Neural crest cell (in vitro differentiated cells): Measurements from ENCODE around the gene TLX2. TPM values are rescaled to one million over a fixed set of nuclear protein-coding genes. Genes with fewer than 3 reads are reported as not detected.

Experiments used
- DNase-seq: peaks from one replicate; pipeline ENCODE4 v3.0.0; 2021; ENCODE audit warnings: low read depth, mixed read lengths, low spot score
- H3K27ac Mint-ChIP-seq: one replicate; pipeline ENCODE4 v1.8.0; 2021; ENCODE audit warnings: mild to moderate bottlenecking, mixed read lengths; ENCODE audit not compliant: unreplicated experiment
- H3K27me3 Mint-ChIP-seq: 2 replicates; pipeline ENCODE4 v1.8.0; 2021; ENCODE audit warnings: low read depth, mild to moderate bottlenecking, mixed read lengths
- H3K36me3 Mint-ChIP-seq: 2 replicates; pipeline ENCODE4 v1.8.0; 2021; ENCODE audit warnings: low read depth, mild to moderate bottlenecking, mixed read lengths
- H3K4me1 Mint-ChIP-seq: 2 replicates; pipeline ENCODE4 v1.8.0; 2021; ENCODE audit warnings: mixed read lengths
- H3K4me3 Mint-ChIP-seq: one replicate; pipeline ENCODE4 v1.8.0; 2021; ENCODE audit warnings: mild to moderate bottlenecking, mixed read lengths
- H3K9me3 Mint-ChIP-seq: 2 replicates; pipeline ENCODE4 v1.8.0; 2021; ENCODE audit warnings: mixed read lengths
- total RNA-seq: library from RNA; stranded (reverse); gene quantifications from 2 replicates; pipeline ENCODE4 v1.2.1, GENCODE V29; 2021
- TF ChIP-seq, protein P1 (sequence below): fragments of 200-600 bp; sonication (generic); conservative IDR thresholded peaks from 2 replicates; pipeline ENCODE4 v1.5.0; 2021; ENCODE audit warnings: antibody characterized with exemption, mild to moderate bottlenecking

The TLX2 gene
- total RNA-seq, 1 donor from 2014 or later = not detected

DNA sequence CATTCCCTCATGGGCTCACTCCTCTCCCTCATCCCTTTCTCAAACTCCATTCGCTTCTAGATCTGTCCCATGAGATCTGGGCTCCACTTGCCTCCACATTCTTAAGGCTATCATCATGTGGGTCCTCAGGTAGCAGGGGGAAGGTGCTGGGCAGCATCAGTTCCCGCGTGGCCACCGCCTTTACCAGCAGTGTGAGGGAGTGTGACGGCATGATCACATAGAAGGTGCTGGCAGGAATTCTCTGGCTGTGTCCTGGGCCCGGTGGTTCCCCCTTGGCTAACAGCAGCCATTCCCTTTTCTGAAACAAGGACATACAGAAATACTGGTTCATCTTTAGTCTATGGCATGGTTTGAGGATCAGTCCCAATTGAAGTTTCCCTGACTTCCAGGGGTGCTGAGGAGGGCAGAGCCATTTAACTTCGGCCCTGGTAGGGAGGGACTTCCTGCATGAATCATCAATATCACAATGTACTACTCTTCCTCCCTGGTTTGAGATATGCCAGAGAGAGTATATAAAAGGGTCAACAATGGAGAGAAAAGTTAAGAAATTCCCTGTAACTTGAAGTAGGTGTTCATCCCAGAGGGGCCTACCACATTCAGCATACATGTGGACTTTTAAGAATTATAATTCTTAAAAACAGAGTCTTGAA lies 48.0 kb downstream of the TLX2 start:
- Mint-ChIP-seq H3K9me3 (no peaks in the 10 kb centered on the region), H3K27me3 (peaks cover 51% of the 10 kb centered on the region), H3K4me1 (no peaks in the 10 kb centered on the region), H3K27ac (no peak overlapping the region), H3K4me3 (no peak overlapping the region), H3K36me3 (no peaks in the 10 kb centered on the region)
- TF ChIP-seq, protein P1, sequence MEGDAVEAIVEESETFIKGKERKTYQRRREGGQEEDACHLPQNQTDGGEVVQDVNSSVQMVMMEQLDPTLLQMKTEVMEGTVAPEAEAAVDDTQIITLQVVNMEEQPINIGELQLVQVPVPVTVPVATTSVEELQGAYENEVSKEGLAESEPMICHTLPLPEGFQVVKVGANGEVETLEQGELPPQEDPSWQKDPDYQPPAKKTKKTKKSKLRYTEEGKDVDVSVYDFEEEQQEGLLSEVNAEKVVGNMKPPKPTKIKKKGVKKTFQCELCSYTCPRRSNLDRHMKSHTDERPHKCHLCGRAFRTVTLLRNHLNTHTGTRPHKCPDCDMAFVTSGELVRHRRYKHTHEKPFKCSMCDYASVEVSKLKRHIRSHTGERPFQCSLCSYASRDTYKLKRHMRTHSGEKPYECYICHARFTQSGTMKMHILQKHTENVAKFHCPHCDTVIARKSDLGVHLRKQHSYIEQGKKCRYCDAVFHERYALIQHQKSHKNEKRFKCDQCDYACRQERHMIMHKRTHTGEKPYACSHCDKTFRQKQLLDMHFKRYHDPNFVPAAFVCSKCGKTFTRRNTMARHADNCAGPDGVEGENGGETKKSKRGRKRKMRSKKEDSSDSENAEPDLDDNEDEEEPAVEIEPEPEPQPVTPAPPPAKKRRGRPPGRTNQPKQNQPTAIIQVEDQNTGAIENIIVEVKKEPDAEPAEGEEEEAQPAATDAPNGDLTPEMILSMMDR = no peak
- DNase-seq = no peak

DNA sequence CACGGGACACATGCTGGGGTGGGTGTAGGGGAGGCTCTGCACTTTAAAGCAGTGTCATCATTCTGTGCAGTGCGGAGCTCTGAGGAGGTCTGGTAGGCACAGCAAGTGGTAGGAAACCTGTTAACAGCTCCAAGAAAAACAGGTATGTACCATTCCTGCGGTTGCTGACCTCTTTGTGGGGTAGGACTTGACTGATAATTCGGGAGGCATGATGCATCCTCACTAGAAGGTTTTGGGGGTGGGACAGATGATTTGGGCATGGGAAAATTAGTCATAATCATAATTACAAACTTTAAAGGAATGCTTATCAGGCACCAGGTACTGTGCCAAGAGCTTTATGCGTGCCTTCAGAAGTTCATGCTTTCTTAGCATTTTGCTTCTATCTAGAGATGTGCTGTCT lies 50.0 kb downstream of the TLX2 start:
- Mint-ChIP-seq H3K27ac (no peak overlapping the region), H3K36me3 (no peaks in the 10 kb centered on the region), H3K27me3 (peaks cover 59% of the 10 kb centered on the region), H3K9me3 (no peaks in the 10 kb centered on the region), H3K4me3 (no peak overlapping the region), H3K4me1 (no peaks in the 10 kb centered on the region)
- TF ChIP-seq, protein P1 = no peak
- no peak for DNase-seq

DNA sequence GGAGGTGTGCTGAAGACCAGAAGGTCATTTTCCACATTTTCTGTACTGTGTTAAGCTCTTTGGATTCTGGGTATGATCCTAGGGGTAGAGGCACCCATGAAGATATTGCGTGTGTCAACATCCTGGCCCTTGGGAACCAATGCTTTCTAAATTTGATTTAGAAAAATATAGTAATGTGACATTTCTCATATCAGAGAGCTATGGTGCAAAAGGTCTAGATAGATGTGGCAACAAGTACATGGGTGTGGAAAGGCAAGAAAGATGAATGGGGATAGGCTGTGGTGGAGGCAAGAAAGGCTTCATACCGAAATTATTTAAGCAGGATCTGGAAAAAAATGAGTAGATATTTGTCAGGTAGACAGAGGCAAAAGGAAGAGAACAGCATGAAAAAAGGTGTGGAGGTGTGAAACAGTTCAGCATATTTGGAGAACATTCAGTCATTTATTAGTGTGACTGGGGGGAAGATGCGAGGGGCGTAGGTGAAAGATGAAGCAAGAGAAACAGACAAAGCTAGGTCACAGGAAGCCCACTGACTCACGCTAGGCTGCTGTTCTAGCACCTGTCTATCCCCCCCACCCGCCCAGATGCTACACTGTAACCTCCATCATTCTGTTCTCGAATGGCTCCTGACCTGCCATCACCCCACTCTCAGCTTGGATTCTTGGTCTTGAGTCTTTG lies 52.0 kb downstream of the TLX2 start:
- no peak for DNase-seq
- TF ChIP-seq, protein P1 = no peak
- Mint-ChIP-seq H3K4me3 (no peak overlapping the region), H3K9me3 (no peaks in the 10 kb centered on the region), H3K4me1 (no peaks in the 10 kb centered on the region), H3K27ac (no peak overlapping the region), H3K36me3 (no peaks in the 10 kb centered on the region), H3K27me3 (peaks cover 44% of the 10 kb centered on the region)

DNA sequence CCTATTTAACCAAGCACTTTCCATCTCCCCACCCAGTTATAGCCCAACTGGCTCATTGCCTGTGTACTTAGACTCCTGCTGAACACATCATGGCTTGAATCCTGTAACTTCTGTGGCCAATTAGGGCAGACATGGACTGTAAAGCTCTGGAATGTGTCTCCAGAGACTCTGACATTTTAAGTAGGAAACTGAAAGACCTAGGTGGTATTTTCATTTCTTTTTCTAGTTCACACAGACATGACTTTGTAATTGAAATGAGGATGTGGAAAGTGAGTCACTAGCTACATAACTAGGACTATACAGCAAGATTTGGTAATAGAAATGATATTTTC lies 52.5 kb downstream of the TLX2 start:
- Mint-ChIP-seq H3K4me3 (no peak overlapping the region), H3K4me1 (no peaks in the 10 kb centered on the region), H3K27ac (no peak overlapping the region), H3K9me3 (no peaks in the 10 kb centered on the region), H3K27me3 (peaks cover 39% of the 10 kb centered on the region), H3K36me3 (no peaks in the 10 kb centered on the region)
- DNase-seq = no peak
- TF ChIP-seq, protein P1 = no peak

Other genes starting within 250 kb of the TLX2 start
- 1.3 and 3.0 TPM in 2 replicates for gene SLC4A5, start 171.0 kb upstream of the TLX2 start, total RNA-seq
- gene DCTN1, start 134.1 kb upstream of the TLX2 start, total RNA-seq = 198 and 202 TPM in 2 replicates
- 7.3 and 7.9 TPM in 2 replicates for gene C2orf81, start 92.8 kb upstream of the TLX2 start, total RNA-seq
- 56.9 and 57.8 TPM in 2 replicates for gene WDR54, start 92.7 kb upstream of the TLX2 start, total RNA-seq
- 61.2 and 62.0 TPM in 2 replicates for gene RTKN, start 72.5 kb upstream of the TLX2 start, total RNA-seq
- gene INO80B, start 59.4 kb upstream of the TLX2 start, total RNA-seq = 31.3 and 33.1 TPM in 2 replicates
- gene WBP1, start 56.0 kb upstream of the TLX2 start, total RNA-seq = 86.7 and 89.7 TPM in 2 replicates
- 53.7 and 56.1 TPM in 2 replicates for gene MOGS, start 49.1 kb upstream of the TLX2 start, total RNA-seq
- gene MRPL53, start 41.8 kb upstream of the TLX2 start, total RNA-seq = 72.4 and 74.6 TPM in 2 replicates
- gene CCDC142, start 31.5 kb upstream of the TLX2 start, total RNA-seq = 34.7 and 35.0 TPM in 2 replicates
- gene TTC31, start 31.4 kb upstream of the TLX2 start, total RNA-seq = 29.6 and 31.6 TPM in 2 replicates
- gene LBX2, start 14.8 kb upstream of the TLX2 start, total RNA-seq = 0.28 TPM in 1 of 2 replicates, not detected in the other
- 25.4 and 30.0 TPM in 2 replicates for gene PCGF1, start 6.8 kb upstream of the TLX2 start, total RNA-seq
- 0.49 and 0.77 TPM in 2 replicates for gene DQX1, start 11.8 kb downstream of the TLX2 start, total RNA-seq
- gene AUP1, start 15.3 kb downstream of the TLX2 start, total RNA-seq = 110 and 113 TPM in 2 replicates
- 44.7 and 45.4 TPM in 2 replicates for gene HTRA2, start 15.5 kb downstream of the TLX2 start, total RNA-seq
- 28.3 and 30.2 TPM in 2 replicates for gene LOXL3, start 39.5 kb downstream of the TLX2 start, total RNA-seq
- 22.4 TPM in 2 replicates for gene DOK1, start 40.3 kb downstream of the TLX2 start, total RNA-seq
- gene M1AP, start 133.9 kb downstream of the TLX2 start, total RNA-seq = 0.45 and 0.77 TPM in 2 replicates
- gene SEMA4F, start 139.8 kb downstream of the TLX2 start, total RNA-seq = 11.0 and 12.4 TPM in 2 replicates